HS-5 (cell line): ENCODE measurements around the gene EZR.

Experiments
- DNase-seq: peaks from one replicate; pipeline ENCODE4 v3.0.0-alpha.2; 2012; ENCODE audit warnings: low read depth

Gene EZR

DNA sequence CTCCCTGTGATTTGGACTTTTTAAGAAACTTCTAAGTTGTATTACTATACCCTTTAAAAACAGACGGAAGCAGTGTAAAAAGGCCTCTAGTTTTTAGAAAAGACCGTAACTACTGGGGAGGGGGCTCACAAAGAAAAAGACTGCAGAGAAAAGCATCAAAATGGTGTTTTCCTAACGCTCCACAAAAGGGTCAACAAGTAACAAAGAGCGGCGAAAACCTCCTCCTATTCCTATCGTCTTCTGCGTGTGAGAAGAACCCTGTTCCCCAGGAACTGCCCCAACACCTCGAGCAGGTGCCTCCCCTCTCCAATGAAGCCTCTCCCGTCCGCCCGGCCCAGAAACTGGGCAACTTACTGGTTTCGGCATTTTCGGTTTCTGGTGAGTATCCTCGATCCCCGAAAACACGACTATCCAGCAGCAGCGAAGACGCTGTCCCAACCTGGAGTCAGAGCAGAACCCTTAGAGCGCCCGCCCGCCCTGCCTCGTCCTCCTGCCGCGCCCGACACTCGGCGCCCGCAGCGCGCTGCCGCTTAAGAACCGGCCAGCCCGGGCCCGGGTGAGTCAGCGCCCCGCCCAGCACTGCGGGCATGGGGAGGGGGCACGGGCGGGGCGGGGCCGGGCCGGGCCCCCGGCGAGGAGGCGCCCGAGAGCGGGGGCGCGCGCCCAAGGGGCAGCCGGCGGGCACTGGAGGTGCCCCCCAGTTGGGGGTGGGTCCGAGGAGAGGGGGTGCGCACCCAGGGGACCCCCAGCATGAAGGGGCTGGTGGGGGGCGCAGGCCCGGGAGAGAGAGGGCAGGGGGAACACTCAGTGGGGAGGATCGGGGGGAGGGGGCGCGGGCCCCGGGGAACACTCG lies 1.2 kb downstream of the EZR start:
- DNase-seq: no peak

- DNase-seq: no peak
Observed at GRCh38 chr6:158816803-158817727, 2.1 kb downstream of the EZR start.

DNA sequence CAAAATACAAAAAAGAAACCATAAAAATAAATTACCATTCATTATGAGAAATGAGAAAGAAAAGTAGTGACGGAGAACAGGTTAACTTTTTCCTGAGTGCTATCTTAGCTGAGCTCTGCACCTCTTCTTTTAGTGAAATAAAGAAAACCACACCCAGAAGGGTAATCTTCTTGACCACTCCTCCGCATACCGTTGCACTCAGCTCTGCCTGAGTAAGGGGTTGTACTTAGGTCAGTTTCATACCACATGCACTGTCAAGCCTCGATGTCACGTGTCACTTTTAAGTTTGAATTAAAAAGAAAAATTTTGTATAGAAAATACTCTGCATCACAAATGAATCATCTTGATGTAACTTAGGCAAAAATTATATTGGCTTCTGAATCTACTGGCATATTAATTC lies 2.8 kb downstream of the EZR start:
- no peak for DNase-seq

DNA sequence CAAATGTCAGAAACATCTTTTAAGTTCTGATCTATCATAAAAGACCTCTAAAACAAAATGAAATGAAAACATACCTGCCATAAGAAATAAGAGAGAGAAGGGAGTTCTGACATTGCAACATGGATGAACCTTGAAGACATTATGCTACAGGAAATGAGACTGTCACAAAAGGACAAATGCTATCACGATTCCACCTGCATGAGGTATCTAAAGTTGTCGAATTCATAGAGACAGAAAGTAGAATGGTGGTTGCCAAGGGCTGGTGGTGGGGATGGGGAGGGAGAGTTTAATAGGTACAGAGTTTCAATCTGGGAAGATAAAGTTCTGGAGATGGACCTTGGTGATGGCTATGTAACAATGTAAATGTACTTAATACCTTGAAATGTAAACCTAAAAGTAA lies 3.3 kb downstream of the EZR start:
- no peak for DNase-seq

DNA sequence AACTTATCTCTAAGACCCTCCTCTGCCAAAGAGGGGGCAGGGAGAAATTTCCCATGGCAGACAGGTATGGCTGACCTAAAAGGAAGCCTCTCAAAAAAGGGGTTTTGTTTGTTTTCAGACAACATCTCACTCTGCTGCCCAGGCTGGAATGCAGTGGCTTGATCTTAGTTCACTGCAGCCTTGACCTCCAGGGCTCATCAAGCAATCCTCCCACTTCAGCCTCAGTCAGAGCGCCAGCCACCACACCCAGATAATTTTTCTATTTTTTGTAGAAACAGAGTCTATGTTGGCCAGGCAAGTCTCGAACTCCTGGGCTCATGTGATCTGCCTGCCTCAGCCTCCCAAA lies 3.8 kb downstream of the EZR start:
- no peak for DNase-seq

DNA sequence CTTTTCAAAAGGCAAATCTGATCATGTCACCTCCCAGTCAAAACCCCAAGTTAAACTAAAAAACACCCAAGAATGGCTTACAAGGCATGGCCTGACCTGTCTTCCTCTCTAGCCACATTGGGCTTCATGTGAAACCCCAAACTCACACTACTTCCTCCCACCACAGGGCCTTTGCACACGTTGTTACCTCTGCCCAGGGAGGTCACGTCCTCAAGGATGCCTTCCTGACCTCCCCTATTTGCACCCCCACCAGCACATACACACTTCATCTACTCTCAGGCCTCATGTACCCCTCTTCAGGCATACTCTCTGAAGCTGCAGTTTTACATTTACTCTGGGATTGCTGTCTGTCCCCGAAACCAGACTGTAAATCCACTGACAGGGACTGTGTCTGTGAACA lies 6.1 kb downstream of the EZR start:
- no peak for DNase-seq

DNA sequence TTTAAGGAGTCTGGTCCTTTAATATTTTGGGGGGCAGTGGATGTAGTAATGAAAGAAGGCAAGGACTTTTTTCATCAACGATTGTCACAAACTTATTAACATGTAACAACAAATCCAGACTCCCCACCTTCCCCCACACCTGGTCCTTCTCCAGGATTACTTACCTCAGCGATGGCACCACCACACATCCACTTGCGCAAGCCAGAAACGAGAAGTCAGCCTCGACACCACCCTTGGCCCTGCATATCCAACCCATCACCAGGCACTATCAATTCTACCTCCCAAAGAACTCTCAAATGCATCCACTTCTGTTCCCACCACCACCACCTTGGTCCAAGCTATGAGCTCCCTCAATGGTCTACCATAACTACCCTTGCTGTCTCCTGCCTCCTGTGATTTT lies 6.6 kb downstream of the EZR start:
- DNase-seq: no peak

- no peak for DNase-seq
Observed at GRCh38 chr6:158810155-158811095, 8.7 kb downstream of the EZR start.

- DNase-seq: no peak
Observed at GRCh38 chr6:158808941-158809678, 10.1 kb downstream of the EZR start.

GRCh38 chr6:158808442-158808833 lies 10.7 kb downstream of the EZR start:
- no peak for DNase-seq

- DNase-seq: no peak
Observed at GRCh38 chr6:158807515-158808441, 11.4 kb downstream of the EZR start.

GRCh38 chr6:158805698-158806377 lies 13.3 kb downstream of the EZR start:
- no peak for DNase-seq

DNA sequence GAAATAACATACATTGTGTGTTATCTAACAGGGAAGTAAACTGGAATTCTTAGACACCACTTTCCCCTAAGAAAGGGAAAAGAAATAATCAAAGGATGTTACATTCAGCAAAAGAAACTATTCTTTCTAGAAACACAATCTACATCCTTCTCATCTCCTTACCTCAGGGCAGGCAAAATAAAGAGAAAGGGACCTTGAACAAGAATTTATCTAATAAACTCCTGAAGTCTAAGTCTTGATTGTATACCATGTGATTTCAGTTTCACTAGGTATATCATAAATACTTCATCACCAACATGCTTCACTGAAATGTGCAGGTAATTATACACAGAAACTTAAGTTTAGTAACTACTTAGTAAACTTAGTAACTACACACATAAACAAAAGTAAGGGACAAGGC lies 15.0 kb downstream of the EZR start:
- DNase-seq: no peak

- DNase-seq: no peak
Observed at GRCh38 chr6:158803733-158804143, 15.4 kb downstream of the EZR start.

DNA sequence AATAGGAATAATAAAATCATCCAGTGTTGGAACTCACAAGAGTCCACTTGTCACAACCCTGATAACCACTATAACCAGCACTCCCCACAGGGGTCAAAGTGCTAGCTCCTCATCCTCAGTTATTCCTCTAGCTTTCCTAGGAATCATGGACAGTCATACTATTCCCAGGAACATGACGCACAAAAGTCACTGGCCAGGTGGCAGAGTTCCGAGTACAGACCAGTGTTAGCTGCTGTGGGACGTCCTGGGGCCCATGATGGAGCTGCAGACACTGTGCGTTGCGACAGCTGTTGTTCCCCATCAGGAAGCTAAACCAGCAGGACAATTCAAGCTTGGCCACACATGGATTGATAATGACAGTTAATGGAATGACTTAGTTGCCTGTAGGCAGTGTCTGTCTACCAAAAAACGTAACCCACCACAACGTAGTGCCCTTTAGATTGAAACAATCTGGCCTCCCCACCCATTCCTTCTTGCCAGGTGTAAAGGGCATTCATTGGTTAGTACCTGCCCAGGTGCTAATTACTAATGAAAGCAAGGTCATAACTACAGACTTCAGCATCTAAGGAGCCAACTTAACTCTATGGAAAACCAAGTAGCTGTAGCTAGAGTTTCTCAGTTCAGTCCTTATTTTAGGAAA lies 17.4 kb downstream of the EZR start:
- DNase-seq: no peak

DNA sequence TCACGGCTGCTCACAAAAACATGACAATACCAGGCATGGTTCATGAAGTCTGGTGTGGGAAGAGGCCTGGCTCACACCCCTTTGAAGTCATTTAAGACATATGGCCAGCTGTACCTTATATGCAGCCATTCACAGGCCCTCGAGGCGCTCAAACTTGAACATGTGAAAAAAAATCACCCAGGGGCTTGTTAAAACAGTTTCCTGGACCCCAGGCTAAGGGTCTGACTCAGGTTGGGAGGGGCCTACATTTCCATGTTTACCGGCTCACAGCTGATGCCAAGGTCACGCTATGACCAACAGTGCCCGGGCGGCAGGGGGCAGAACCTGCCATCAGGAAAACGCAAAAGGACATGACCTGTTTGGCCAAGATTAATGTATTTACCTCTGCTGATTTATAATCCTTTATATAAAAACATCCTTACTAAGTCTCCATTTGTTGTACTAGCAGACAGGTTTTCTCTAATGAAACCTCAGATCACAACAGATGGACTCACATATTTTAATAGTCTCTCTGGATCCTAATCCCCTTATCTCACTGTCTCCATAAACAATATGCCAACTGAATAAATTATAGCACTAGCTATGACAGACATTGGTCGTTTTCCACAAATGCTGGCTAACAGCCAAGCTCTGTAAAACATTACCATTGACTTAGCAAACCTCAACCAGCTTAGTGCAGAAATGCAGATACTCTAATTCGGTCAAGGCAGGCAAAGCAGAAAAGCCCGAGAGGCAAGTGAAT lies 19.9 kb downstream of the EZR start:
- no peak for DNase-seq

DNA sequence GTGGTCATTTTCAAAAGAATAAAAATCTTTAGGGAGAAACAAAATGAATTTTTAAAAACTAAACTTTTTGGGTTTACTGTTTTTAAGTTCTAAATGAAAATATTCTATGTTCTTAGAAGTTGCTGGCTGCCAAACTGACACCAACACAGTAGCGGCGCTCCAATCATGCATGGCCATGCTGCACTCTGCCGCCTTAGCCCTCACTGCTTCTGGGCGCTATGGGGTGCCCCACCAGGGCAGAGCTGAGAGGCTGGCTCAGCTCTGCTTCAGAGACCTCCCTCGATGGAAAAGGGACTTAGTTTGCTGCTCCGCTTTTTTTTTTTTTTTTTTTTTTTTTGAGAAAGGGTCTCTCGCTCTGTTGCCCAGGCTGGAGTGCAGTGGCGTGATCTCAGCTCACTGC lies 20.9 kb downstream of the EZR start:
- DNase-seq: no peak
